GM19035 (cell line): Measurements from ENCODE around the gene ATG101.
A peak's percentile ranks its signal among the peaks of the same experiment; 100 is the strongest.
"Not testable (repeated sequence)": the region's sequence is repeated elsewhere in the genome, so short reads cannot be mapped to it uniquely, and the experiment has no call there.

ENCODE experiments used
- ATAC-seq: cut with Tn5 transposase; IDR thresholded peaks from one replicate; pipeline ENCODE4 v1.9.1; 2021; ENCODE audit not compliant: unreplicated experiment

The ATG101 gene

GRCh38 chr12:52097045-52097666 lies 27.4 kb downstream of the ATG101 start:
- no peak for ATAC-seq

GRCh38 chr12:52104431-52105089 lies 34.8 kb downstream of the ATG101 start:
- not testable (repeated sequence) for ATAC-seq

- ATAC-seq: not testable (repeated sequence)
These were observed 46.7 kb downstream of the ATG101 start for GRCh38 chr12:52116222-52117125.

- peak; percentile 41 for ATAC-seq
These were observed 48.2 kb downstream of the ATG101 start for GRCh38 chr12:52117806-52118475.

GRCh38 chr12:52119398-52120254 lies 49.8 kb downstream of the ATG101 start:
- ATAC-seq: no peak

GRCh38 chr12:52120951-52121823 lies 51.4 kb downstream of the ATG101 start:
- ATAC-seq: no peak

GRCh38 chr12:52121824-52122539 lies 52.2 kb downstream of the ATG101 start:
- ATAC-seq: no peak

- no peak for ATAC-seq
These were observed 52.7 kb downstream of the ATG101 start for GRCh38 chr12:52122540-52122871.

GRCh38 chr12:52122904-52123303 lies 53.1 kb downstream of the ATG101 start:
- no peak for ATAC-seq

GRCh38 chr12:52123487-52124186 lies 53.9 kb downstream of the ATG101 start:
- ATAC-seq: no peak

- no peak for ATAC-seq
These were observed 55.7 kb downstream of the ATG101 start for GRCh38 chr12:52125476-52125900.

- ATAC-seq: no peak
These were observed 56.3 kb downstream of the ATG101 start for GRCh38 chr12:52126050-52126604.
